Hematopoietic multipotent progenitor cell treated with erythropoietin and hydrocortisone succinate and interleukin-3 and kit ligand, for 15 days (in vitro differentiated cells): ENCODE measurements around the gene EDN2.

Source experiments
- DNase-seq: peaks from one replicate; pipeline ENCODE4 v3.0.0-alpha.2; 2015; ENCODE audit warnings: low spot score

EDN2 gene

DNA sequence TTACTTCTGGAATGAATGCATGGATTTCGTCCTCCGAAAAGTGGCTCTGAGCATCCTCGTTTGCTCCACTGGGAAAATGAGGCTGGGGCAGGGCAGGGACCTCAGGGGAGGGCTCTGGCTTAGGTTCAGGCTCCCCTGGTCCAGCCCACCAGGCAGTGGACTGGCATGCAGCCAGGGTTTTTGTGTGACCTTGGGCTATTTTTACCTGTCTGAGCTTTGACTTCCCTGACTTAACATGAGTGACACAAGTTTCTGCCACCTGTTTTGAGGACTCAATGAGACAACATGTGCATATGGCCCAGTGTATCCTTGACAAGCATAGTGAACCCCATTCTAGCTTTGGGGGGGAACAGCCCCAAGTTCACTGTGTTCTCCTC lies 32.6 kb upstream of the EDN2 start:
- DNase-seq, result no peak

- peak; percentile 42 for DNase-seq
These were observed 31.9 kb upstream of the EDN2 start for GRCh38 chr1:41516168-41517061.

DNA sequence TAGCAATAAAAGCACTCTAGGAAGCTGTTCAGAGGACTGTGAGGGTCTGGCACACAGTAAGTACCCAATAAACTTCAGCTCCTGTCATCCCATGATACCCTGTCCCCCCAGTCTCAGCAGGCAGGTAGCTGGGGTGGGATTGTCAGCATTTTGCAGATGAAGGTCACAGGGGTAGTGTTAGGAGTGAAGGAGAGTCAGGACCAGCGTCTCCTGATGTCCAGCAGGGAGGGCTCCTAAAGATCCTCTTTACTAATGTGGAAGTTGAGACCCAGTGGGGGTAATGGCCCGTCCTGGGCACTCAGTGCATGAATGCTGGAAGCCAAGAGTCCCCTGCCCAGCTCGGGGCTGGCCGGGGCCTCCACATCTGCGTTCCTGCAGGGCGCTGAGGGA lies 31.3 kb upstream of the EDN2 start:
- DNase-seq, result no peak

DNA sequence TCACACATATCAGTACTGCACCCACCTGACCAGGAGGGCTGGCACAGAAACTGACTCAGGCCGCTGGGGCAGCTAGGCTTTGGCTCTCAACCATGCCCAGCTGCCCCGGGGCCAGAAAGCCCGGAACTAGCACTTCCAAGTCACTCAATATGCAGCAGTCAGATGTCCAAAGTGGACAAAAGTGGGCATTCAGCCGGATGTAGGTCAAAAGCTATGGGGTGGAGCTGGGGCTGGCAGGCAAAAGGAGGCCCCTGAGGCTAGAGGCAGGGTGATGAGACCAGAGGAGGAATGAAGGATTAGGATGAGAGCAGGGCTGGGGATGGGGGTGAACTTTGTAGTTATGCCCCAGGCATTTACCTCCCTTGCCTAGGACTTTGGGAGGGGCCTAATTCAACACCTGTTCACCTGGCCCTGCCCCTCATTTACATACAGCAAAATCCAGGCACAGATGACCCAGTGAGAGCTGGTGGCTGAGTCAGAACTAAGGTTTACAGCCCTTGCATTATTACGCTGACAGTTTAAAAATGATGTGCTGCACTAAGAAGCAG lies 30.7 kb upstream of the EDN2 start:
- DNase-seq, result no peak

DNA sequence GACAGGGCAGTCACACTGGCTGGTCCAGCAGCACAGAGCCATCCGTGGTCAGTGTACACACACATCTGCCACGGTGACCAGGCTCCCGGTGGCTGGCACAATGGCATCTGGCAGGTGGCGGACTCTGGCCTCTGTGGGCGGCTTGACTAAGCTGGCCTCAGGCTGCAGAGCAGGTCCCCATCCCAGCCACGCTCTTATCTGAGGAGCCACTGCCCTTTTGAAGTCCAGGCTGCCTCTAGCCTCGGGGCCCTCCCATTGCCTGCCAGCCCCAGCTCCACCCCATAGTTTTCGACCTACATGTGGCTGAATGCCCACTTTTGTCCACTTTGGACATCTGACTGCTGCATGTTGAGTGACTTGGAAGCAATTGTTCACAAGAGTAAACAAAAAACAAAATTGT lies 29.9 kb upstream of the EDN2 start:
- DNase-seq, result no peak

- no peak for DNase-seq
These were observed 28.9 kb upstream of the EDN2 start for GRCh38 chr1:41513383-41513735.

DNA sequence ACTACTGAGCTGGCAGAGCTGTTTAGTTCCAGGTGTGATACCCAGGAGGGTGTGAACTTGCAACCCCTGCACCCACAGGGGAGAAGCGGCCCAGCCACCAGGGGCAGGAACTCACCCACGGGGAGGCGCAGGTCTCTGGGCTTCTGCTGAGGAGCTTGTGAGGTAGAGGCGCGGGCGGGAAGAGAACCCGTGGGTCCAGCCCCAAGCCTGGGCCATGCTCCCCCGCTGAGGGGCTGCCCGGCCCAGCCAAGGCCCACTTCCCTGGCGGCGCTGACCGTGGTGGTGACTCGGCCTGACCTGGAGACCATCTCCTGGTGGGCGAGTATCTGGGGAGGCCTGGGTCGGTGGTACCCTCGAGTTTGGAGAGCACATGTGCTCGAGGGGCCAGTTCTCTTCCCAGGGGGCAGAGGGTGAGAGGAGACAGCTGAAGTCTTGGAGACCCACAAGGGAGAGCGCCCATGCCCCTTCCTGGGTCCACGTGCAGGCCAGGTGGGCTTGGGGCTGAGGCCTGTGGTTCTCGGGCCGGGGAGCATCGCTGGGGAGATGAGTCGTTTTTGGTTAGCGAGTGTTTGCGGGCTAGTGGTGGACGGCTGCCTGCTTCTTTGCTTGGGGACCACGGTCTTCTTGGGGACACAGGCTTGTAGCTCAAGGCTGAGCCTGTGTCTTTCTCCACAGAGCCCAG lies 28.4 kb upstream of the EDN2 start:
- DNase-seq, result no peak

DNA sequence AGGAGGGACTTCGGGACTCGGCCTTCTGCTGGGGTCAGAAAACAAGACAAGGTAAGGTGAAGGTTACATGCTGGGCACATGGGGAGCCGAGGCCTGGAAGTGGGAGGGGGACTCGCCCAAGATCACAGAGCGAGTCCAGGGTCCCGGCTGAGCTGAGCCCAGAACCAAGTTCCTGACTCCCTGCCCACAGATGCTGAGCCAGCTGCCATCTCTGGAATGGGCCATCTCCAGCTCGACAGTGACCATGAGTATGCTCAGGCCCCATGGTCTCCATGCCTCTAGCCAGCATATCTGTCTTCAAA lies 26.7 kb upstream of the EDN2 start:
- DNase-seq, result no peak

DNA sequence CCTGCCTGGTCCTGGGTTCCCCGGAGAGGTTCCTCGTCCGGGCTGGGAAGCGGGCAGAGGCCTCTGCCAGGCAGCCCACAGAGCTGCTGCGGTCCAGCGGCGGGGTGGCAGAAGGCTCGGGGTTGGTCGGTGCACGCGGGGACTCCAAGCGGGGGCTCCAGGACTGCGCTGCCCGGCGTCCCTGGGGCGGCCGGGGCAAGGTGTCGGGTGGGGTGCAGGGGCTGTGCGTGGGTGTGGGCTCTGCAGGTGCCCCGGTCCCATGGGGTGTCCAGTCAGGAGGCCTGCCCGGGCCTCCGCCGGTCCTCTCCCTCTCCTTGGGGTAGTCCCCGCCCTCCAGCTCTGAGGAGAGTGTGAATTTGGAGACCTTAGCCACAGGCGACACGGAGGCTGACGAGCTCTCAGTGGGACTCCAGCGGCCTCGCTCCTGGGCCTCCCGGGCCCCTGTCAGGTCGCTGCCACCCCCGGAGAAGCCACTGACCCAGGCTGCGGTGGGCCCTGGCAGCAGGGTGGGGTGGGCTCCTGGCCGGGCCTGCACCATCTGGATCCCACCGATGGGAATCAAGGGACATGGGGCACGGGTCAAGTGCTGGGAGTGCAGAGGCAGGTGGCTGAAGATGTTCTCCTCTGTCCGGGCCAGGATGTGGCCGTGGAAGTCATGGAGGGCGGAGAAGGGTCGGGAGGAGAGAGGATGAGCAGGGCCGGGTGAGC lies 26.2 kb upstream of the EDN2 start:
- no peak for DNase-seq

- no peak for DNase-seq
These were observed 24.8 kb upstream of the EDN2 start for GRCh38 chr1:41509270-41509671.

DNA sequence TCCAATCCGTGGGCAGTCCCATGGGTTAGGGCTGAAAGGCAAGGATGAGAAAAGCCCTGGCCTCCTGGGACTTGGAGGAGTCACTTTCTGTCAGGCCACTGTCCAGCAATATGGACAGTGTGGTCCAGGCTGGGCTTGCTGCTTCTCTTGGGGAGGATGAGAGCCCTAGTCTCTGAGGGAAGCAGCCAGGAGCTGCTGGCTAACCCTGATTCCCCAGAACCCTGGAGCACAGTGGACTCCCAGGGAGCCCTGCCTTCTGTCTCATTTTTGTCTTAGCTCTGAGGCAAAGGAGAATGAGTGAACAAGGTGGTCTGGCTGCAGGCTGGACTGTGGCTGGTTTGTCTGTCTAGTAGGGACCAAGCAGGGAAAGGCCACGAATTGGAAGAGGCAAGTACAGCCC lies 23.8 kb upstream of the EDN2 start:
- DNase-seq, result no peak

DNA sequence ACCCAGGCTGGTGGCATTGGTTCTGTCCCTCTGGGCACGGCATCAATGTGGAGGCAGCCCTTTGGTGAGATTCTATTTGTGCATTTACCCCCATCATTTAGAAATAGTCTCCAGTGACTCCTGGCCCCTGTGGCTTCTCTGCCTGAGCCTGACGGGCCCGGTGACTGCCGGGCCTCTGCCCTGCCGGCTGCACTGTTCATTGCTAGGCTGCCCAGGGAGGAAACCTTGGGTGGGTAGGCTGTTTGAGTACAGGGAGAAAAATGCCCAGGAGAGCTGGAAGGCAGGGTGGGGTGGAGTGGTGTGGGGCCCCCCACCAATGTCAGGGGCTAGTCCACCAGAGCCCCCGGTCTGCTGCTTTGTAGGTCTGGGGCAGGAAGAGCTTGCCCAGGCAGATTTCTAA lies 23.4 kb upstream of the EDN2 start:
- DNase-seq, result no peak

DNA sequence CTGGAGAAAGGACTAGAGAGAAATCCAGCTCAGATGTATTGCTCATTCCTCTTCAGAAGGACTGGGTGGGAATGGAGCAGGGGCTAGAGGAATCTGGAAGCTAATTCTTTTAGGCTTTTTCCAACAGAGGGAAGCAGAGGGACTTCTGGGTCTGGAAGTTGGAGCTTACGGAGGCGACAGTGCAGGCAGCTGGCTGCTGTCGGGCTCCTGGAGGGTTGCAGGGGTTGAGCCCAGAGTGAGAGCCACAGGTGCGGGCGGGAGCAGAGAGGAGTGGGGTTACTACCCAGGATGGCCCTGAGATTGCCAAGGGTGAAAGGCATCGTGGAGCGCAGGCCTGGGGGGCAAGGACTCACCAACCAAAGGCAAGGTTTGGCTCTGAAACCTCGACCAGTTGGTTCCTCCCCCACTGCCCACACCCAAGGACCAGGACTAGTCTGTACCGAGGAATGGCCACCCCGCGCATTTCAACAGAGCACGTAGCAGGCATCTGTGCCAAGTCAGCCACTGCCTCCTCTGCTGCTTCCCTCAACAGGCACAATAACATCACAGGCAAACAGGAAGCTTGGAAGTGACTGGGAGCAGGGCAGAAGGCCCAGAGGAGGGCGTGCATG lies 22.7 kb upstream of the EDN2 start:
- no peak for DNase-seq

GRCh38 chr1:41504114-41505035 lies 19.9 kb upstream of the EDN2 start:
- no peak for DNase-seq

DNA sequence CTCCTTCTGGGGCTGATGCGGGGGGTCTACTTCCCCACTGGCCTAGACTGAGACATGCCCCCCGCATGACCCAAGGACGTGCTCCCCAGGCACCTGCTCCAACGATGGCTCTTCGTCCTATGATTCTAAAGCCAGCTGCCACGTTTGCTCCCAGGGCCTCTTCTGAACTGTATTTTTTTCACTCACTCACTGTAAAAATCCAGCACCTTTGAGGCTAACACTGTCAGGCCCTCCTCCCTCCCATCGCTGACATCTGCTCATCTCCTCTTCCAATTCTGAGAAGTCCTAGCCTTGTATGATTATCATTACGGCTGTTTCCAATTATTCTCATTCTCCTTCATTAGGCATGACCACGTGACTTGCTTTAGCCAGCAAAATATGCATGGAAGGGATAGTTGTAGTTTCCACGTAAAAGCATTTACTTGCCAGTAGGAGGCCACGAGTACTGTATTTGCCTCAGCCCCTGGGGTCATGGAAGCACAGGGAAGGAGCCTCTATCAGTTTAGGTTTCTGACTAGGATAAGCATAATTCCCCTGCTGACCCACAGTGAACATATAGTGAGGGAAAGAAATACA lies 19.1 kb upstream of the EDN2 start:
- no peak for DNase-seq

DNA sequence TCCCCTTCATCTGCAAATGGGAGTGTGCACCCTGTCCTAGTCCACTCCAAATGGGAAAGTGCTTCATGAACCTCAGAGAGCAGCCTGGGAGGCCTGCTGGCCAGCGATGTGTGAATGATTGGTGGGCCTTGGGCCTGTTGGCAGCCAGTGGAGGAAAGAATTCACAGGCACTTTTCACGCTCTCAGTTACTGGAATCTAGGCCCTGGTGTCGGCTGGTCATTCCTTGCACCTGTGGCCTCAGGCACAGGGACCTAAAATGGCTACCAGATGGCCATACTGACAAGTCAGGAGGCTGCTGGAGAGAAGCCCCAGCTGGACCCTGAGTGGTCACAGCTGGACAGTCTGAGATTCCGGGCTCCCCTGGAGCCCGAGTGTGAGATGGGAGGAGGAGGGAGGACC lies 18.4 kb upstream of the EDN2 start:
- DNase-seq, result no peak

DNA sequence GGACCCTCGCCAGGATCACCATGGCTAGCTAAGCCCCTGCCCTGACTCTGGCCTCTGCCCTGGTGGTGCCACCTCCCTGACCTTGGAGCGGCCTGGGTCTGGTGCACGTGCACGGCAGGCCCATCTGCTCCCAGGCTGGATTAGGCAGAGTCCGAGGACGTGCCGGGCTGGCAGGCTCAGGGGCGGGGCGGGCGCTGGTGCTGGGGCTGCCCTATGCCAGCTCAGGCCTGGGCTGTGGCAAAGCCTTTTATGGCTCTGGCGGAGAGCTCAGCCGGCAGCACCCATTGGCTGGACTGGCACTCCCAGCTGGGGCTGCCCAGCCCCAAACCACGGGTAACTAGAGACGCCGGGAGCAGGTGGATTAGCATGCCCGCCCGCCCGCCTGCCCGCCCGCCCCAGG lies 17.1 kb upstream of the EDN2 start:
- no peak for DNase-seq

- DNase-seq, result no peak
These were observed 16.5 kb upstream of the EDN2 start for GRCh38 chr1:41500781-41501518.

DNA sequence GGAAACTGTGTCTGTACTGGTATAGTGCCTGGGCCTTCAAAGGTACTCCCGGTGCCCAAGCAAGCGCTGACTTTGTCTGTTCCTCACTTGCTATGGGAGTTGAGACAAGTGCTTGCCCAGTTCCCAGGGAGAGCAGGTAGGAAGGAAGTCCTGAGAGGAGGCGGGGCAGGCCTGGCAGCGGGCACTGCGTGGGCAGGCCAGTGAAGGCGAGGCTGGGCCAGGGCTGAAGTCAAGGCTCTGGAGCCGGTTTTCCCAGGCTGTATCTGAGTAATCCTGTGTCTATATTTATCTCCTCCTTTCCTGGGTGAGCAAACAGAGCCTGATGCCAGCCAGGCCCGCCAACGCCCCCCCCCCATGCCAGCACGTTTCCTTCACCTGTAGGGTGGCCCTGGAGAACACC lies 15.9 kb upstream of the EDN2 start:
- no peak for DNase-seq

DNA sequence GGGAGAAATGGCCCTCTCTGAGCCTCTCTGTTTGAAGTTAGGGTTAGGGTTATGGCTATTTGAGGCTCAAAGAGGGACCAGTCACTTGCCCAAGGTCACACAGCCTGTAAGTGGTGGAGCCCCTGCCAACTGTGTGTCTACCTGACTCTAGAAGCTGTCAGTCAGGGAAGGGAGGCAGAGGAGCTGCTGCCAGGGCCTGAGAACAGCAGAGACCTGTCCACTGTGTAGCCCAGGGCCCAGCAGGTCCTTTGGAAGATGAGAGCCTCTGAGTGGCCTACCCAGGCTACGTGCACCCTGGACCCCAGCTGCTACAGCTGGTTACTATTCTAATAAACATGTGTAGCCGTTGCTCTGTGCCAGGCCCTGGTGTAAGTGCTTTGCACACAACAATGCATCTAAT lies 15.1 kb upstream of the EDN2 start:
- no peak for DNase-seq

- no peak for DNase-seq
These were observed 14.3 kb upstream of the EDN2 start for GRCh38 chr1:41498804-41499203.
